Activated T-cell treated with anti-CD3 and anti-CD28 coated beads for 24 hours (primary cell): Measurements from ENCODE around the gene DNAH10.
"Not testable (repeated sequence)": the region's sequence is repeated elsewhere in the genome, so short reads cannot be mapped to it uniquely, and the experiment has no call there.

Experiments
- DNase-seq: peaks from one replicate; pipeline ENCODE4 v3.0.0-alpha.2; 2020; ENCODE audit warnings: low read depth

DNAH10 gene

DNA sequence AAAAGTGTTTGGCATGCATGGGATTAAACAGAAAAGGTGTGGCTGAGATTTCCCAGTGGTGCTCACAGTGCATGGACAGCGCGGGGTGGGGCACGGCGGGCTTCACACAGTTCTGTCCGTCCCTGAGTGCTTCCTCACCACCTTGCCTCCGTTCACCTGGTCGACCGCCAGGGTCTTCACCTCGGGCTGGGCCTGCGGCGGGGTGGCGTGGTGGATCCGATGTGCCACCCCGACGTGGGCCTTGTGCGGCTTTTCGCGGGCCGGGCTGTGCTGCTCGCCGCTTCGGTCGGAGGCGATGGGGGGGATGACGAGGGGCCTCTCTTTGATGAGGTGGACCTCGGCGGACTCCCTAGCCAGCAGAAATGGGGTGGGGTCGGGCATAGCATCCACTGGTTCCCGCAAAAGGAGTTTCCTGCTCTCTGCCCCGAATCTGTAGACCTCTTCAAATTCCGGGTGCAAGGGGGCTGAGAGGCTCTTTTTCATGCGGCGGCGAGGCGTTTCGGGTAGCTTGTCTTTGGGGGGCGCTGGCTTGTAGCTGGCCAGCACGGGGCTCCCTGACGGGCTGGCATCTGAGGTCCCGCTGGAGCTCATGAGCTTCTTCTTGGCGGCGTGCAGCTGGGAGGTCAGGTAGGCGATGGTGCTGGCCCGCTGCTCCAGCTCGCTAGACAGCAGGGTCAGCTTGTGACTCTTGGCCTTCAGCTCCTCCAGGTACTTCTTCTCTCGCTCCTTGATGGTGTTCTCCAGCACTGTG is 175.0 kb downstream of the DNAH10 start:
- no peak for DNase-seq

DNA sequence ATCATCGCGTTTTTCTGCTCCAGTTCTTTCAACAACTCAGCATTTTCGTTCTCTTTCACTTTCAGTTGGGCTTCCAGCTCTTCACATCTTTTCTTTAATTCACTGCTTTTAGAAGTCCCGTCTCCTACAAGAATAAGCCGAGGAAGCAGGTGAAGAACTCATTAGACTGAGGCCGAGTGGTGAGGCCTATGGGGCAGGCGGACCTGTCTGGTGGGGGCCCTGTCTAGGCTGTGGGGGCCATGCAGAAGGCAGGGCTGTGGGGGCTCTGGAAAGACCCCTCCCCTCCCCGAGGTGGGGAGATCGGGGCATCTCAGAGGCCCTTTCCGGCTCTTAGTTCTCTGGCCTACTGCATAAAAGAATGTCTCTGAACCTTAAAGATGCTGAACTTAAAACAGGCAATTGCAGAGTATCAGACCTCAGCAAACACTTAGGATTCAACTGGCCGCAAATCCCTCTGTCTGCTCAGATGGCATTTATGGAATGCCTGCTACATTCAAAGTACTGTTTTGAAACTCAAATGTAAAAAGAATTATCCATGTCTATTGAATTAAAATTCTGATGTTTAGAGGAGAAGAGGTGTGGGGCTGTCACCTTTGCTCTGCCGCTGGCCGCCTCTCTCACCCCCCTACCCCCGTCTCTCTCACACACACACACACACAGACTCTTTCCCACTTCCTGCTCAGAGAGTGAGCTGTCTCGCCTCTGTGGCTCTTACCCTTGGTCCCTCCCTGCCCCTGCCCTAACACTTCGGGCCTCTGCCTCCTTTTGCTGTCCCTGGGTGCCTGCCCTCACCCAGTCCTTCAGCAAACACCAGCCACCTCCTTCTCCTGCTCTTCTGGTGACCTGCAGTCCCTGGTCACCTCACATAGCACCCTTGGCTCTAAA is 175.8 kb downstream of the DNAH10 start:
- DNase-seq = peak; percentile 31

DNA sequence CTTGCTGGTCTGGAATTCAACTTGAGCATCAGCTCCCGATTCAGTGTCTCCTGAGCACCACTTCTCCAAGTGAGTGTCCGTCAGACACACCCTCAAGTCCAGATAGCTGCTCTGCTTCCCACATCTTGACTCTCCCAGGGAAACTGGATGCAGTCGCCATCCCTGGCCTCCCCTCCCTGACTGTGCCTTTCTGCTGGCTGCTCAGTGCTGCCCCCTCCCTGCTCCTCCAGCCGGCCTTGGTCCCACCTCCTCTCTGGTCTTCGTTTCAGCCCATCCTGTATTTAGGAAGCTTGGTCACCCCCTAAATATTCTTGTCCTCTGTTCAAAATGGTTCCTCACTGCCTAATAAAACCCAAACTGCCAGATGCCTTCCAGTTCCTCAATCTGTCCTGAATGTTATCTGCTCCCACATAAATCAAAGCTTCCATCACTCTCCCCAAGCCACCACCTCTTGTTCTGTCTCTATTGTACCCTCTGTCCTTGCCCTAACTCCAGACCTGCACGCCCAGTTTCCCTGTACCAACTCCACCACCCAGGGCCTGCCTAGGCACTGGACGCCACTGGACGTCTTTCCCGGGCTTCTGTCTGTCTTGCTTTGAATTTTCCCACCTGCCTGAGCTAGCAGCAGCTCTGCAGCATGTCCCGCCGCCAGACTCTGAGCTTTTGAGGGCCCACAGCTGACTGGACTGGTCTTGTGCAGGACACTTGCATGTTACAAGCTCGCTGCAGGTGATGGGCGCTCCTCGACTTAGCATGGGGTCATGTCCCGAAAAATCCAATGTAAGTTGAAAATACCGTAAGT is 176.8 kb downstream of the DNAH10 start:
- no peak for DNase-seq

DNA sequence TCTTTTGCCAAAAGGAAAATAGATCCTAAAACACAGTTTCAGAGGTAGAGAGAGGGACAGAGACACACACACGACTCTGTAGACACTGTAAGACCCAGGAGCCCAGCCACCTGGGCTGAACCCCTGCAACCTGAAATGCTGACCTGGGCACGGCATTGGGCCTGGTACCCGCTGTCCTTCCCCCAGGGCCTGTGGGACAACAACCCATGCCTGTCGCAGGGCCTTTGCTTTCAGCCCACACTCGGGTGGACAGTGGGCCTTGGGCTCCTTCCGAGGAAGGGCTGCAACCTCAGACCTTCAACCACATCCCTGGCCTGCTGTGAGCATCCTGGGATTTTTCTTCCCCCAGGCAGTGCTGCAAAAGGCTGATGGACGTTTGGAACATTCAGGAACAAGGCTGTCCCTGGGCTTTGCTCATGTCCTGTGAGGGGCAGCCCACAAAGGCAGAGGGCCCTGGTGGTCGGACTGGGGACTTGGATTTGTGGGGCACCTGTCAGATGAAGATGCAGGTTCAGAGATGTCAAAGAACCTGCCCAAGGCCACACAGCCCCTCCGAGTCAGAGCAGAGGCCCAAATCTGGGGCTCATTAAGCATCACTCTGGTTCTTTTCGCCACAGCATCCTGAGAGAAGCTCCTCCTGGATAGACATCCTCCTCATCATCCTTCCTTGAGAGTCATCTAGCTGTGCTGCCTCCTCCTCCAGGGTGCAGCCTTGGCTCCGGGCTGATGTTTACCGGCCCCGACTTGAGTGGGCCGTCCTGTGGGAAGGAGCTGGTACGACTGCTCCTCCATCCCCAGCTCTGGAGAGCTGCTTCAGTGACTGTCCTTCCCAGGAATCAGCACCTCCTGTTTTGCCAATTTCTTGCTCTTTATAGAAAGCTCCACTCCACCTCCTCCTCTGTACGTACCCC is 177.9 kb downstream of the DNAH10 start:
- DNase-seq = no peak

DNA sequence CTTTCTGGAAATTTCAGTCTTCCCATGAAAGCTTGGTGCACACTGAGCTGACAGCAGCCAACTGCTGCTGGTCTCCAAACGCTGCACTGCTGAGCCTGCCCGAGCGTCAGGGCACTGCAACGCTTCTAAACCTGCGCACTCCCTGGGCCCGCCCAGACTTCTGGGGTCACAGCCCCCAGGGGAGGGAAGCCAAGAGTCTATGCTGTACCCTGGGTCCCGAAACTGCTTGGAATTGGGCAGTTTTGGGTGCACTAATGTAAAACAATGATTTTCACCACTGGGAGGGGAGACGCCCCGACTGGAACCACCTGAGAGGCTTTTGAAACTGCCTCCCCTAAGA is 178.5 kb downstream of the DNAH10 start:
- no peak for DNase-seq

DNA sequence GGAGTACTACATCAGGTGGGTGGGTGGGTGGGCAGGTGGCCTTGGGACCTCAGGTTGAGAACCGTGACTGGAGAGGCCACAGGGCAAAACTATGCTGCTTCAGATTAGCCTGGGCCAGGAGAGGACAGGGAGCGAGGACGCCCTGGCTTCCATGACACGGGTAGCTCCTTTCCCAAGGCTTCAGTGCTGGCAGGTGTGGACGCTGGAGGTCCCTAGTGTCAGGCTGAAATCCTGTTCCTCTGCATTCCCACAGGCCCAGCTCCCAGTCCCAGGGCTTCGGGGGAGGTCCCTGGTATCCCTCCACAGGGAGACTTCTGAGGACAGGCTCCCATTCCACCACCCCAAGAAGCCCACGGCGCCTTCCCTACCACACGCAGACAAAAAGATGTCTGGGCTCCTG is 178.9 kb downstream of the DNAH10 start:
- no peak for DNase-seq

DNA sequence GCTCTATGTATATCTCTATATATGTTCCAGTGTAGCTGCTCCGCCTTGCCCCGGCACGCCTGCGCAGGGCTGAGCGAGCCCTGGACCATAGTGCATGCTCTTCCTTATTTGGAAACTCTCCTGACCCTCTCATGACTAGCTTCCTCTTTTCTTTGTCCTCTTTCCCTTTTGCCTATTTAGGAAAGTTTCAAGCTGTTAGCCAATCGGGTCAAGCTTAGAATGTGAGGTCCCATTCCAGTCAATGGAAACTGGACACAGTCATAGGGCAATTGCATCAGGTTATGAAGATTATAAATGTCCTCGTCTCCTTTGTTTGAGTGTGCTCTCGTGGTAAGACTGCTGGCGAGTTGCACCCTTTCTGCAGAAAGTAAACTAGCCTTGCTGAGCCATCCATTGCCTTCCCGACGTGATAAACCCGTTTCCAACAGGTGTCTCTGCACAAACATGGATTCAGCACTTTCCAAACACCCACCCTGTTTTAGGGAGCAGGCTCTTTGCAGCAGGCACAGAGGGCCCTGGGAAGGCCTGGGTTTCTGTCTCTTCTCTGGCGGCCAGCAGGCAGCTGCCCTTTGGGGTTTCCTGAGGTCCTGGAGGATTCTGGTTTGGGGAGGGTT is 179.6 kb downstream of the DNAH10 start:
- DNase-seq = no peak

DNA sequence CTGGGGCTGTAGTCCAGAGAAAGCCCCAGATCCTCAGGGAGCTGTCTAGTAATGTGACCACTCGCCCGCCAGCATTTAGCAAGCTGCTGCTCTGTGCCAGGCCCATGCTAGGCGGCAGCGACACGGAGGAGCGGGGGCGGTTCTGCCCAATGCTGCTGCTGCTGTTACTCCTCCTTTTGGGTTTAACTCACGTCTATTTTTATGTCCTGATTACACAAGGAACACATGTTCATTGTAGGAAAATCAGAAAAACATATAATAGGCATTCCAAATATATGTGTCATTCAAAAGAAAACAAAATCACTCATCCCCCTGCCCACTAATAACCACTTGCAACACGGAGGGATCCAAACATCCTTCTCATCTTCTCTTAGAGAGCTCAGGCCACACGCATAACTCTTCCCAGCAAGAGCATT is 180.1 kb downstream of the DNAH10 start:
- no peak for DNase-seq

DNA sequence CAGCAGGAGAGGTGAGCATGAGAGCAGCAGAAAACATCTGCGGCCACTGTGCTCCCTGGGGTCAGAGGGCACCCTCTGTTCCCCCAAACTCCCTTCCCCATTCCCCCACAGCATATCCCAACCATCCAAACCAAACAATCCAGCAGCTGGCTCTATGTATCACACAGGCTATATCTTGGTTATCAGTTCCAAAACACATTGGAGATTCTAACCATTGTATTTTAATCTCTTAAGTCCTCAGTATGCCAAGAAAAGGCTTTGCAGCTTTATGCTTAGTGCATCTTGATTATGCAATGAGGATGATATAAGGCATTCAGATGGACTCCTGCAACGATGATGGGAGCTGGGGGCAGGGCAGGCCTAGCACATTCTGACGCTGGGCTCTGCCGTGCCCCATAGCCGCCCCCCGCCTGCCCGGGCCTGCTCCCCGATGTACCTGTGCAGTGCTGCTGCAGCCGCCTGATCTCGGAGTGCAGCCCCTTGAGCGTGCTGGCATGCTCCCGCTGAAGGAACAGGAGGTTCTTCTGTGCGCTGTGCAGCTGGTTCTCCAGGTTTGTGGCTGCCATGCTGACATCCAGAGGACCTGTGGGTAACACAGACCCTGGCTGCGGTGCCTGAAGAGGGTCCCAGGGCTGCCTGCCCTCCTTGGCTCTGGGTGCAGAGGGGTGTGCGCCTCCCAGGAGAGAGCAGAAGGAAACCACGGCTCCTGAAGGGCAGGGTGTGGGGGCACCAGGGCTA is 181.0 kb downstream of the DNAH10 start:
- DNase-seq = no peak

DNA sequence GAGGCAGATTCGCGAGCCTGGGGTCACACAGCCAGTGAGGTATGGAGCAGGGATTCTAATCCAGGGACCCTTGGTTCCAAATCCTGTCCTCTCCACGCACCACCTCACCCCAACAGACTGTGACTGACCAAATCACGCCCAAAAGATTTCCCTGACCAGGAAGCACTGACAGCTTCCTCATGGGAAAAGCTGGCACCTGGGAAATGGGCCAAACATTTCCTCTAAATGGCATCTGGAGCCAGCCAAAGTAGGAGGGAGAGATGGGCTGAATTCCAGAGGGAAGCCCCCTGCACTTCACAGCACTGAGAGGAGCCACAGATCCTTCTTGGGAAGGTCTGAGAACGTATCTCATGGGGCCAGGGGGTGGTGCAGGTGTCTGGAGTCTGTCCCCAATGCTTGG is 181.7 kb downstream of the DNAH10 start:
- no peak for DNase-seq

DNA sequence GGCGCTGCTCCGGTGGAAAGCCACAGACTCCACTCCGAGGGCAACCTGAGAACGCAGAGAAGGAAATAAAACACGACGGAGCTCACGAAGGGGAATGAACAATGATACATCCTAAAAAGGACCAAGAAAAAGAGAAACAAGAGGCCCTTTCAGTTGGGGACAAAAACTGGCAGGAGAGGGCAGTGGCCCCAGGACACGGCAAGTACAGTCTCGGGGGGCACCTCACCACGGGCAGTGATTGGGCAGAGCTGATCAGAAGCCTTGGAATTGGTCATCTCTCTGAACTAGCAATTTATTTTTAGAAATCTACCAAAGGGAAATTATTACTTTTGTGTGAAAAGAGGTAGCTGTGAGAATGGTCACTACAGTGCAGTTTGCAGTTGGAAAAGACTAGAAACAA is 182.6 kb downstream of the DNAH10 start:
- no peak for DNase-seq

DNA sequence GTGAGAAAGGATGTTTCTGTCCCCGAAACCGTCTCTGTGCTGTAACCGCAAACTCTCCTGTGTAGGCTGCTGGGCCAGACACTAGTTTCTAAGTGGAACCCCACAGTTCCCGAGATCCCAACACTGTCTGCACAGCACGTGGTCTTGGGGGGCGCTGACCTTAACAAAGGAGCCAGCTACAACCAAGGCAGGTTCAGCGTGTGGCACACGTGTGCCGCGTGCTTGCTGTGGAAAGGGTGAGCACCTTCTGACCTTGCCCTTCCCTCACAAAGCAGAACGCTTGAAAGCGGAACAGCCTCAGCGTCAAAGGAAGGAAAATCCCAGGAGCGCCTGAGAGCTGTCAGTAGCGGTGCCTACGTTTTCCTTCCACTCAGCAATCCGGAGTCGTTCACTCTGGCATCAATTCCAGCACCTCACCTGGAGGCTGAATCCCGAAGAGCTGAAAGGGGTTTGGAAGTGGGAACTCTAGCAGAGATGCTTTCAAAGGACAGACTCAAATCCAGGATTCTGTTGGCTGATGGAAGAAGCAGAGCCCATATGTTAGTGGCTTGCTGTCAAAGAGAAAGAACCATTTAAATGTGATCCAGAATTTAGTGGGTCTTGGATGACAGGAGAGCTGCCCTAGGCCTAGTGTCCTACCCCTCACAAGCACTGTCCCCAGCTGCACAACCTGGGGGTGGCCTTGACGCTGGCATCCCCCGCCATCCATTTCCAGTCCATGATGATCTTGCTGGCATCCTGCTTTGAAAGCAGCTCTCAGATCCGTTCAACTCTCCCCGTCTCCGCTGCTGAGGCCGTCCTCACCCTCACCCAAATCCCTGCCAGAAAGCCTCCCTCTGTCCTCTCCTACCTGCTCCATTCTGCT is 183.4 kb downstream of the DNAH10 start:
- DNase-seq = no peak

DNA sequence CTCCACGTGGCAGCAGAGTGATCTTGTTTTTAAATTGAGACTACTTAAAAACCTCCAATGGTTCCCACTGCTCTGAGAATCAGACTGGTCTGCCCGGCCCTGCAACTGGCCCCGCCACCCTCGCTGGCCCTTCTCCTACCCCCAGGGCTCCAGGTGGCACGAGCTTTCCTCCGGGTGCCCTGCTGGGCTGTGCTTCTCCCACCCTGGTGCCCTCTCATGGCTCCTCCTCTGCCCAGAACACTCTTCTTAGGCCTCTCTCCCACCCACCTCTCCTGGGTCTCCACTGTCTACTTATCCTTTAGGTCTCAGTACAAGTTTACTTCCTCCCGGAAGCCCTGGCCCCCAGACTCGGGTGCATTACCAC is 184.0 kb downstream of the DNAH10 start:
- DNase-seq = no peak

DNA sequence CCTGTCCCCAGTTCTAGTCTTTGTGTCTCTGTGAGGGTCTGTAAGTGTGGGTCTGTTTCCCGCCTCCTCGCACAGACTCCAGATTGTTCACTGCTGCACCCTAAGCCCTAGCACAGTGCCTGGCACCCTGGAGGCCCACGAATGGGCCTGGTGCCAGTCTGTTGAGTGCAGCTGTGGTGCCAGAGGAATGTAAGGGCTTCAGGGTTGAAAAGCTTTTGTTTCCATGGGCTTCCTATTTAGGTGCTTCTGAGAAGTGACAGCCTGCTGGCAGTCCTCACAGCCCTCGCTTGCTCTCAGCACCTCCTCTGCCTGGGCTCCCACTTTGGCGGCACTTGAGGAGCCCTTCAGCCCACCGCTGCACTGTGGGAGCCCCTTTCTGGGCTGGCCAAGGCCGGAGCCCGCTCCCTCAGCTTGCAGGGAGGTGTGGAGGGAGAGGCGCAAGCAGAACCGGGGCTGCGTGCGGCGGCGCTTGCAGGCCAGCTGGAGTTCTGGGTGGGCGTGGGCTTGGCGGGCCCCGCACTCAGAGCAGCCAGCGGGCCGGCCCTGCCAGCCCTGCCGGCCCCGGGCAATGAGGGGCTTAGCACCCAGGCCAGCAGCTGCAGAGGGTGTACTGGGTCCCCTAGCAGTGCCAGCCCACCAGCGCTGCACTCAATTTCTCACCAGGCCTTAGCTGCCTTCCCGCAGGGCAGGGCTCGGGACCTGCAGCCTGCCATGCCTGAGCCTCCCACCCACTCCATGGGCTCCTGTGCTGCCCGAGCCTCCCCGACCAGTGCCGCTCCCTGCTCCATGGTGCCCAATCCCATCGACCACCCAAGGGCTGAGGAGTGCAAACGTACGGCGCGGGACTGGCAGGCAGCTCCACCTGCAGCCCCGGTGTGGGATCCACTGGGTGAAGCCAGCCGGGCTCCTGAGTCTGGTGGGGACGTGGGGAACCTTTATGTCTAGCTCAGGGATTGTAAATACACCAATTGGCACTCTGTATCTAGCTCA is 184.7 kb downstream of the DNAH10 start:
- DNase-seq = not testable (repeated sequence)

DNA sequence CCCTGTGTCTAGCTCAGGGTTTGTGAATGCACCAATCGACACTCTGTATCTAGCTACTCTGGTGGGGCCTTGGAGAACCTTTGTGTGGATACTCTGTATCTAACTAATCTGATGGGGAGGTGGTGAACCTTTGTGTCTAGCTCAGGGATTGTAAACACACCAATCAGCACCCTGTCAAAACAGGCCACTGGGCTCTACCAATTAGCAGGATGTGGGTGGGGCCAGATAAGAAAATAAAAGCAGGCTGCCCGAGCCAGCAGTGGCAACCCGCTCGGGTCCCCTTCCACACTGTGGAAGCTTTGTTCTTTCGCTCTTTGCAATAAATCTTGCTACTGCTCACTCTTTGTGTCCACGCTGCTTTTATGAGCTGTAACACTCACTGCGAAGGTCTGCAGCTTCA is 185.4 kb downstream of the DNAH10 start:
- DNase-seq = not testable (repeated sequence)

DNA sequence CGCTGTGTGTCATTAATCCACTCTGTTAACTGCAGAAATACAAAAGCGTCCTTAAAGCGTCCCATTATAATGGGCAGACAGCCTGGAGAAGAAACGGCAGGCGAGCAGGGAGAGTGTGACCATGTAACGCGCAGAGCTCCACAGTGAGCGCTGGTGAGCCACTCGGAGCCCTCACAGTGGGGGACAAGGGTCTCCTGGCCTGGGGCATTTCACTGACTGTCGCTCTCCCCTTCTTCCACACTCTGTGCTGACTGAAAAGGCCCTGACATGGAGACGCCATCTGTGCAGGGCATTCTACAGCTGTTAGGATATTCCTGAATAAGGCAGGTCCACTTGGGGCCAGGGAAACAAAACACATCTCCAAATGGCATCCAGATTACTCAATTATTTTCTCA is 186.3 kb downstream of the DNAH10 start:
- DNase-seq = no peak

DNA sequence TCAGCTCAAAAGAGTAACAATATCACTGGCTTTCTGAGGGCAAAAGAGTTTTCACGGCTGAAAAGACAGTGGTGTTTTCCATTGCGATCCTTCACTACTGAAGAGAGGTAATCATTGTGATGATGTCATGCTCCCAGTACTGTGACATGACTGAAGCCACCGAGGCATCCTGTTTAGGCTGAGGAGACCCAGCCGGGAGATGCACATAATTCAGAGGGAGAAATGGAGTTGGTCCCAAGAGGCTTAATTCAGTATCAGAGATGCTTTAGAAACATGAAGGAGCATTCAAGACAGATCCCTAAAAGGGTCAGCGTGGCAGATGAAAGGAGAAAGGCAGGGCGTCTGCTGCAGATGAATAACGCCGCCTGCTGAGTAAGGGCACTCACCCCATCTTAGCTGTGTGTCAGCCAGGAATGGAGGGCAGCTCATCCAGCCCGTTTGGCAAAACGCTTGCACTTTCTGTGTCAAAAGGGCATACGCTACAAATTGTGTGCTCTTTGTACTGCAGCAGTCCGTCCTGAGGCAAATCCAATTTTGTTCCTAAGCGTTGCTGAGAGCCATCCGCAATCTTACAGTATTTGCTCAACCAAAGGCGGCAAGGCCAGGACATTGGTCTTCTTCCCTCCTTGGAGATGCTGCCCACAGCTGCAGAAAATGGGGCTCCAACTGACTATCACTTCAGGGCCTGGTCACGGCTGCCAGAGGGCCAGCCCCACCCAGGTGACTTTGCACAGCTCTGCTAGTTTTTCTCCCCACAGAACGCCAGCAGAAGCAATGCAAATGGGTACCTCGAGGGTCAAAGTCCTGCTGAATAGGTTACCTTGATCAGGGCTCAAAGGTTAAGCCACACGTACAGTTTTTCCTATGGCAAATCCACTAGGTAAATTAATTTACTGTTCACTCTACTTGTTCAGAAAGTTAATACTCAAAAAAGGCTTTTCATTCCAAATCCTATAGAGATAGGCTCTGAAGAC is 187.0 kb downstream of the DNAH10 start:
- DNase-seq = no peak
